Thyroid gland (tissue), 4 donors: ENCODE data around the gene GAS5.

Experiments
- POLR2A ChIP-seq, 2 donors: fragments of 450-650 bp; IDR thresholded peaks; one replicate each; pipeline ENCODE4 v1.6.1; 2017; ENCODE audit warnings: antibody characterized with exemption in 2 of 2, mild to moderate bottlenecking in 2 of 2, moderate library complexity in 1 of 2
- TF ChIP-seq, protein P1 (sequence below), 6 experiments: fragments of 200-600 bp in 3 of 6; fragments of 450-650 bp in 3 of 6; sonication (generic) in 3 of 6; IDR thresholded peaks; one replicate each; pipeline ENCODE4 v1.5.1; 2016 to 2019; ENCODE audit warnings: antibody characterized with exemption in 6 of 6, mild to moderate bottlenecking in 2 of 6, inconsistent platforms in 1 of 6, moderate library complexity in 1 of 6

DNA sequence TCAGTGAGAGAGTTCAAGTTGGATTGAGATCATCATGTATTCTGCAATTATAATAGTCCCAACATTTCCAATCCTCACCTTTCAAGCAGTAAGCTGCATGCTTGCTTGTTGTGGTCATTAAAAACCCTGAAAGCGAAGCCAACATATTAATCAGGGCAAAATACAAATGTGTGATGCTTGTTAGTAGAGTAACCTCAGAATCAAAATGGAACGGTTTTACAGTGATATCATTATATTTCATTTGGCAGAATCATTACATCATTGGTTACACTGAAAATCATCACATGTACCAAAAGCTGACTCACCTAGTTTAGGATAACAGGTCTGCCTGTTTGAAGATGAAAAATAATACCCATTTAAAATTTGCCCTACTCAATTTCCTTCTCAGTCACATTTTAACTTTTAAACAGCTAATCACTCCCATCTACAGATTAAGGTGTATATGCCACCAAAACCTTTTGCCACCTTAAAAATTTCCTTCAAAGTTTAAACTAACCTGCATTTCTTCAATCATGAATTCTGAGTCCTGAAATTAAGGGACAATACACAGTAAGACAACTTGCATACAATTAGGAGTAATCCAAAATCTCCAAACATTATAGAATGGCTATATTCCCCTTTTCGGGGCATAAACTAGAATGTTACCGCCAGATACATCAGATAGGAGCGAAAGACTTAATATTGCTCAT, 3.5 kb downstream of the GAS5 start:
- TF ChIP-seq, protein P1, sequence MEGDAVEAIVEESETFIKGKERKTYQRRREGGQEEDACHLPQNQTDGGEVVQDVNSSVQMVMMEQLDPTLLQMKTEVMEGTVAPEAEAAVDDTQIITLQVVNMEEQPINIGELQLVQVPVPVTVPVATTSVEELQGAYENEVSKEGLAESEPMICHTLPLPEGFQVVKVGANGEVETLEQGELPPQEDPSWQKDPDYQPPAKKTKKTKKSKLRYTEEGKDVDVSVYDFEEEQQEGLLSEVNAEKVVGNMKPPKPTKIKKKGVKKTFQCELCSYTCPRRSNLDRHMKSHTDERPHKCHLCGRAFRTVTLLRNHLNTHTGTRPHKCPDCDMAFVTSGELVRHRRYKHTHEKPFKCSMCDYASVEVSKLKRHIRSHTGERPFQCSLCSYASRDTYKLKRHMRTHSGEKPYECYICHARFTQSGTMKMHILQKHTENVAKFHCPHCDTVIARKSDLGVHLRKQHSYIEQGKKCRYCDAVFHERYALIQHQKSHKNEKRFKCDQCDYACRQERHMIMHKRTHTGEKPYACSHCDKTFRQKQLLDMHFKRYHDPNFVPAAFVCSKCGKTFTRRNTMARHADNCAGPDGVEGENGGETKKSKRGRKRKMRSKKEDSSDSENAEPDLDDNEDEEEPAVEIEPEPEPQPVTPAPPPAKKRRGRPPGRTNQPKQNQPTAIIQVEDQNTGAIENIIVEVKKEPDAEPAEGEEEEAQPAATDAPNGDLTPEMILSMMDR (IDR thresholded peaks at IDR 0.05) = no peak
- TF ChIP-seq POLR2A (IDR thresholded peaks at IDR 0.05) = no peak
